Activated CD8-positive, alpha-beta T cell treated with anti-CD3 and anti-CD28 coated beads for 36 hours (primary cell): ENCODE results near the gene WNT7B. TPM values are rescaled to one million over a fixed set of nuclear protein-coding genes. Genes with fewer than 3 reads are reported as not detected.

Source experiments
- ATAC-seq: fragments of 200-7000 bp; cut with Tn5 transposase; one replicate; pipeline ENCODE4 v1.10.0; 2021; ENCODE audit warnings: mild to moderate bottlenecking, moderate library complexity
- CTCF ChIA-PET: fragments of 350-600 bp; sonication (Branson Sonifier 250); formaldehyde crosslinking; loops from one replicate; lab custom pipeline; 2021; ENCODE audit warnings: antibody characterized with exemption; lab: Charles Lee
- POLR2A ChIA-PET: fragments of 350-600 bp; sonication (Branson Sonifier 250); formaldehyde crosslinking; loops from one replicate; lab custom pipeline; 2021; ENCODE audit warnings: antibody characterized with exemption; lab: Charles Lee
- DNase-seq: peaks from one replicate; pipeline ENCODE4 v3.0.0-alpha.2; 2020
- H3K27ac Mint-ChIP-seq: one replicate; pipeline ENCODE4 v1.8.0; 2021; ENCODE audit warnings: mild to moderate bottlenecking, mixed read lengths
- H3K27me3 Mint-ChIP-seq: one replicate; pipeline ENCODE4 v1.8.0; 2021; ENCODE audit warnings: mixed read lengths
- H3K36me3 Mint-ChIP-seq: one replicate; pipeline ENCODE4 v1.8.0; 2021; ENCODE audit warnings: low read depth, mixed read lengths
- H3K4me1 Mint-ChIP-seq: one replicate; pipeline ENCODE4 v1.8.0; 2021; ENCODE audit warnings: low read depth, mixed read lengths
- H3K4me3 Mint-ChIP-seq: one replicate; pipeline ENCODE4 v1.8.0; 2021; ENCODE audit warnings: mild to moderate bottlenecking, moderate library complexity, mixed read lengths
- H3K9me3 Mint-ChIP-seq: one replicate; pipeline ENCODE4 v1.8.0; 2021; ENCODE audit warnings: mixed read lengths
- CTCF ChIP-seq: fragments of 200-600 bp; IDR thresholded peaks from one replicate; pipeline ENCODE4 v1.8.0; 2022; ENCODE audit warnings: antibody characterized with exemption, mild to moderate bottlenecking
- intact Hi-C: fragments of 100-400 bp; cut with micrococcal nuclease; formaldehyde crosslinking; loops from one replicate; pipeline ENCODE4 v1.10.0; 2022
- total RNA-seq, 2 experiments: library from RNA; stranded (reverse); gene quantifications; one replicate each; pipeline ENCODE4 v1.2.3, GENCODE V29; 2021

Gene WNT7B
- total RNA-seq, 2 experiments from 2014 or later, result not detected

GRCh38 chr22:45885941-45886395, 91.0 kb downstream of the WNT7B start:
- H3K27me3 Mint-ChIP-seq, result peaks cover 19% of the 10 kb centered on the region
- ChIA-PET CTCF (no interaction called here), POLR2A (interaction anchor here (0.5 kb wide), 1 partner anchor 283 kb away, joined by 3 read pairs; no protein-coding TSS in a partner anchor)
- no peak for TF ChIP-seq CTCF
- ATAC-seq (no peak), DNase-seq (no peak)
- no peaks in the 10 kb centered on the region for H3K9me3 Mint-ChIP-seq
- no peaks in the 10 kb centered on the region for H3K4me1 Mint-ChIP-seq
- no peaks in the 10 kb centered on the region for H3K36me3 Mint-ChIP-seq
- no peak overlapping the region for H3K4me3 Mint-ChIP-seq
- H3K27ac Mint-ChIP-seq, result no peak overlapping the region
- intact Hi-C loops, result no loop called here

GRCh38 chr22:45885171-45885840, 91.7 kb downstream of the WNT7B start:
- ATAC-seq, result no peak
- CTCF ChIA-PET, result no interaction called here
- DNase-seq, result no peak

GRCh38 chr22:45884201-45885062, 92.5 kb downstream of the WNT7B start:
- POLR2A ChIA-PET, result no interaction called here
- Mint-ChIP-seq H3K9me3 (no peaks in the 10 kb centered on the region), H3K27me3 (peaks cover 29% of the 10 kb centered on the region), H3K36me3 (no peaks in the 10 kb centered on the region), H3K4me1 (no peaks in the 10 kb centered on the region), H3K27ac (no peak overlapping the region), H3K4me3 (no peak overlapping the region)
- TF ChIP-seq CTCF, result no peak
- intact Hi-C loops, result no loop called here
- ATAC-seq (no peak), DNase-seq (no peak)
- CTCF ChIA-PET, result interaction anchor here (0.7 to 0.9 kb wide), 2 partner anchors 20 to 21 kb away, joined by 3 to 4 read pairs; no protein-coding TSS in a partner anchor

More at GRCh38 chr22:45885171-45885840, 91.7 kb downstream of the WNT7B start:
- Mint-ChIP-seq H3K27me3 (peaks cover 21% of the 10 kb centered on the region), H3K9me3 (no peaks in the 10 kb centered on the region), H3K36me3 (no peaks in the 10 kb centered on the region), H3K27ac (no peak overlapping the region), H3K4me1 (no peaks in the 10 kb centered on the region), H3K4me3 (no peak overlapping the region)
- intact Hi-C loops, result no loop called here
- POLR2A ChIA-PET, result interaction anchor here (0.5 kb wide), 1 partner anchor 282 kb away, joined by 3 read pairs; no protein-coding TSS in a partner anchor
- no peak for TF ChIP-seq CTCF

GRCh38 chr22:45883811-45884170, 93.2 kb downstream of the WNT7B start:
- no peaks in the 10 kb centered on the region for H3K4me1 Mint-ChIP-seq
- CTCF ChIA-PET, result interaction anchor here (0.7 to 0.9 kb wide), 2 partner anchors 20 to 21 kb away, joined by 3 to 4 read pairs; no protein-coding TSS in a partner anchor
- no peak overlapping the region for H3K27ac Mint-ChIP-seq
- H3K4me3 Mint-ChIP-seq, result no peak overlapping the region
- no peak for DNase-seq
- no peaks in the 10 kb centered on the region for H3K9me3 Mint-ChIP-seq
- intact Hi-C loops, result no loop called here
- no peak for TF ChIP-seq CTCF
- ATAC-seq, result no peak
- POLR2A ChIA-PET, result no interaction called here
- no peaks in the 10 kb centered on the region for H3K36me3 Mint-ChIP-seq
- H3K27me3 Mint-ChIP-seq, result peaks cover 32% of the 10 kb centered on the region
